ENCODE measurements around the gene SELENOH.
"Not testable (repeated sequence)": the region's sequence is repeated elsewhere in the genome, so short reads cannot be mapped to it uniquely, and the experiment has no call there.

SELENOH gene

GRCh38 chr11:57741132-57742086 is at the start of gene SELENOH:
TSS of gene SELENOH (plus strand) at chr11:57741491. CDS start at chr11:57741596, 105 bp downstream.
- DNase-seq (ENCODE audit: low spot score): peak; percentile 98

GRCh38 chr11:57698843-57699365 is 42.4 kb upstream of the SELENOH start:
- DNase-seq (ENCODE audit: low spot score): no peak

GRCh38 chr11:57699813-57700212 is 41.5 kb upstream of the SELENOH start:
- DNase-seq (ENCODE audit: low spot score): no peak

- no peak for DNase-seq (ENCODE audit: low spot score)
These were observed 40.9 kb upstream of the SELENOH start for GRCh38 chr11:57700425-57700824.

GRCh38 chr11:57703341-57703740 is 38.0 kb upstream of the SELENOH start:
- no peak for DNase-seq (ENCODE audit: low spot score)

GRCh38 chr11:57704932-57705331 is 36.4 kb upstream of the SELENOH start:
- DNase-seq (ENCODE audit: low spot score): no peak

- not testable (repeated sequence) for DNase-seq (ENCODE audit: low spot score)
These were observed 35.9 kb upstream of the SELENOH start for GRCh38 chr11:57705432-57705831.

GRCh38 chr11:57709802-57710367 is 31.4 kb upstream of the SELENOH start:
- DNase-seq (ENCODE audit: low spot score): no peak

GRCh38 chr11:57711414-57712255 is 29.7 kb upstream of the SELENOH start, which contains the start of gene MED19:
TSS of gene MED19 (minus strand) at chr11:57712215. CDS start at chr11:57712179, 36 bp downstream.
- peak; percentile 94 for DNase-seq (ENCODE audit: low spot score)

- DNase-seq (ENCODE audit: low spot score): peak; percentile 93
These were observed 28.8 kb upstream of the SELENOH start, which contains the start of gene TMX2 for GRCh38 chr11:57712256-57713150. TSS of gene TMX2 (plus strand) at chr11:57712593. CDS start at chr11:57712619, 26 bp downstream.

GRCh38 chr11:57713835-57714234 is 27.5 kb upstream of the SELENOH start:
- DNase-seq (ENCODE audit: low spot score): no peak

- not testable (repeated sequence) for DNase-seq (ENCODE audit: low spot score)
These were observed 24.6 kb upstream of the SELENOH start for GRCh38 chr11:57716726-57717125.

GRCh38 chr11:57727185-57727584 is 14.1 kb upstream of the SELENOH start:
- DNase-seq (ENCODE audit: low spot score): no peak

- no peak for DNase-seq (ENCODE audit: low spot score)
These were observed 12.5 kb upstream of the SELENOH start for GRCh38 chr11:57728829-57729228.

GRCh38 chr11:57729479-57729878 is 11.8 kb upstream of the SELENOH start:
- no peak for DNase-seq (ENCODE audit: low spot score)

GRCh38 chr11:57732661-57733060 is 8.6 kb upstream of the SELENOH start:
- no peak for DNase-seq (ENCODE audit: low spot score)

- DNase-seq (ENCODE audit: low spot score): no peak
These were observed 5.5 kb upstream of the SELENOH start for GRCh38 chr11:57735619-57736298.

GRCh38 chr11:57742087-57742452 is 779 bp downstream of the SELENOH start:
- DNase-seq (ENCODE audit: low spot score): no peak

- no peak for DNase-seq (ENCODE audit: low spot score)
These were observed 3.1 kb downstream of the SELENOH start for GRCh38 chr11:57744357-57744756.

GRCh38 chr11:57745206-57745605 is 3.9 kb downstream of the SELENOH start:
- no peak for DNase-seq (ENCODE audit: low spot score)
